Erythroblast (primary cell): ENCODE data around the gene CHRNE.

ENCODE experiments used
- GATA1 ChIP-seq: IDR thresholded peaks from 2 replicates; pipeline ENCODE4 v1.6.1; 2011; ENCODE audit warnings: low read depth, mild to moderate bottlenecking, control low read depth, low read length, moderate library complexity
- POLR2A ChIP-seq: IDR thresholded peaks from 2 replicates; pipeline ENCODE4 v1.6.1; 2011; ENCODE audit warnings: mild to moderate bottlenecking, low read length

- TF ChIP-seq POLR2A (no peak), GATA1 (no peak)
Measured at GRCh38 chr17:4946312-4946976, 43.5 kb upstream of the CHRNE start.
